ENCODE data around the gene G6PC2.
"Not testable (repeated sequence)": the region's sequence is repeated elsewhere in the genome, so short reads cannot be mapped to it uniquely, and the experiment has no call there.

Gene G6PC2

GRCh38 chr2:168901003-168901402, at the start of gene G6PC2:
TSS of gene G6PC2 (plus strand) at chr2:168901291. CDS start at chr2:168901332, 41 bp downstream.
- DNase-seq = no peak

DNA sequence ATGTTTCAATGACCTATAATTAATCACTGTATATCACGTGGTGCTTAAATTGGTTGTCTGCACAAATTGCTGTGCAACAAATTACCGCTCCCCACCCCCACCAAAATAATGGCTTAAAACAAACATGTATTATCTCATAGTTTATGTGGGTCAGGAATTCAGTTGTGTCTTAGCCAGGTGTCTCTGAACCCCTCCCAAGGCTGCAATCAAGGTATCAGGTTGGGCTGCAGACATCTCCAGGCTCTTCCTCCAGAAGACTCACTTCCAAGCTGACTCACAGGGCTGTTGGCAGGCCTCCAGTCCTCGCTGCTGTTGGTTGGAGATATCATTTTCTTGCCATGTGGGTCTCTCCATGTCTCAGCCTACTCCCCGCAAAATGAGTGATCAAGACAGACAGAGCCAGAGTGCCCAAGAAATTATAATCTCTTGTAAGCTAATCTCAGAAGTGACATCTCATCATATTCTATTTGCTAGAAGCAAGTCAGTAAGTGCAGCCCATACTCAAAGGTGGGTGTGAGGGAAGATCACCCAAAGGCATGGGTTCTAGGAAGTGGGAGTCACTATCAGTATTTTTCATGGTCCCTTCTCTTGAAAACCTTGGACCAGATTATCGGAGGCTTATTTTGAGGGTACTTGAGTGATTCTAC, 49.3 kb upstream of the G6PC2 start:
- DNase-seq = peak; percentile 7 to 12

DNA sequence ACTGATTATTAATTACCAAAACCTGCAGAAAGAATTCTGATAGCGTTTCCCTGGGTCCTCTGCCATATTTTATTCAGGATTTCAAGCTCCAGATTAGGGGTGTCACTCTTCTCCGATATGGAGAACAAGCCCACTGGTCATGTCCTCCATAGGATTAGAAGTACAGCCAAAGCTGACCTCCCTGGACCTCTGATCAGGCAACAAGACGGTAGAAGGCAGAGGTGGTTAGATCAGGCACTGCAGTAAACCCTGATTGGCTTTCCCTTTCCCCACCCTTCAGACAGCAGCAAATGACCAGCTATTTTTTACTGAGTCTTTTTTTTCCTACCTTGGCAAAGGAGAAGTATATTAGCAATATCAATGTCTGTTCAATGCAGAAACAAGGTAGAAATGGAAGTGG, 48.6 kb upstream of the G6PC2 start:
- DNase-seq = no peak

GRCh38 chr2:168853471-168853870, 47.6 kb upstream of the G6PC2 start:
- no peak for DNase-seq

DNA sequence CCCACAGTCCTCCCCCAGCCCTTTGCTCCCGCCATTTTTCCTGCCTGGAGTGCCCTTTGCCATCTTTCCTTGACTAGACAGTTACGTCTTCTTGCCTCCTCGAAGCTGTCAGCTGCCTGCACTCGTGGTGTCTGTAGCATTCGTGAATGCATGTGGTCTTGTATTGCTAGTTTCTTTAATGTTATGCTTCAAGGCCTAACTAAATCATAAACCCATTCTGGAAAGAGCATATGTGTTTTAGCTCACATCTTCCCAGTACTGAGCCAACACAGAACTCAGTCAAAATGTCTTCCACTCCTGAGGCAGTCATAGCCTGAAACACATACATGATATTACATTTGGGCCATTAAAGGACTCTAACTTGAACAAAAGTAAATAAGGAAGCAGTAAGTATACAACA, 46.4 kb upstream of the G6PC2 start:
- DNase-seq = no peak

DNA sequence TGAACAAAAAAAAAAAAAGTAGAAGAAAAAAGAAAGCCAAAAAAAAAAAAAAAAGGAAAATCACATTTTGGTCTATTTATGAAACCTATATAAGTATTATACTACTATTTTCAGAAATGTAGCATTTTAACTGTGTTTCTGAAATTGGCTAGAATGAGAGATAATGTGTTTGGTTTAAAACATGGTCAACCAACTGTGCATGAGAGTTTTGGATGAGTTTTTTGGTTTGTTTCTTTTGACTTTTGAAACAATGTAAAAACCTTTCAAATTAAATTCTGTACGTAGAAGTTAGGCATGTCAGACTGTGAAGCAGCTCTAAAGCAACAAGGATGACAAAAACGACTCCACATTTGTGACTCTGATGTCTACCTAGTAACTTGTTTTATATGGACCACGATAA, 45.5 kb upstream of the G6PC2 start:
- DNase-seq = no peak

DNA sequence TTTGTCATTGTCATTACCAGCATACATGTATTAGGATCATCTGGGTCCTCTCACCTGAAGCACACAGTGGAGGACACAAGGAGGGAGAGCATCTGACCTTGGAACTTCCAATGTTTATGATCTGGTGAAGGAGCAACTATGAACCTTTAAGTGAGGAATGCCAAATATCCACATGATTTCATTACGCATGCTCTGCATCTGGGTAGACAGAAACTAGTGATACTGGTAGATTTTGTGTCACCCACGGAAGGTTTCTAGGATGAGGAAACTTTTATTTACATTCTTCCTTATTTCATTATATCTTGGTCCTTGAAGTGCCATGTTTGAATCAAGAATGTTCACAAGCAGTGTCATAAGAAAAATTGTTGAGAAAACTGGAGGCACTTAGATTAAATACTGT, 42.9 kb upstream of the G6PC2 start:
- no peak for DNase-seq

DNA sequence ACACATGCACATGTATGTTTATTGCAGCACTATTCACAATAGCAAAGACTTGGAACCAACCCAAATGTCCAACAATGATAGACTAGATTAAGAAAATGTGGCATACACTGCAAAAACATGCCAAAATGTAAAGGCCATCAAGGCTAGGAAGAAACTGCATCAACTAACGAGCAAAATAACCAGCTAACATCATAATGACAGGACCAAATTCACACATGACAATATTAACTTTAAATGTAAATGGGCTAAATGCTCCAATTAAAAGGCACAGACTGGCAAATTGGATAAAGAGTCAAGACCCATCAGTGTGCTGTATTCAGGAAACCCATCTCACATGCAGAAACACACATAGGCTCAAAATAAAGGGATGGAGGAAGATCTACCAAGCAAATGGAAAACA, 33.9 kb upstream of the G6PC2 start:
- not testable (repeated sequence) for DNase-seq

- DNase-seq = not testable (repeated sequence)
These were observed 30.7 kb upstream of the G6PC2 start for GRCh38 chr2:168870369-168870768.

- DNase-seq = not testable (repeated sequence)
These were observed 30.3 kb upstream of the G6PC2 start for GRCh38 chr2:168870824-168871223.

- DNase-seq = no peak
These were observed 26.6 kb upstream of the G6PC2 start for GRCh38 chr2:168874368-168875054.

DNA sequence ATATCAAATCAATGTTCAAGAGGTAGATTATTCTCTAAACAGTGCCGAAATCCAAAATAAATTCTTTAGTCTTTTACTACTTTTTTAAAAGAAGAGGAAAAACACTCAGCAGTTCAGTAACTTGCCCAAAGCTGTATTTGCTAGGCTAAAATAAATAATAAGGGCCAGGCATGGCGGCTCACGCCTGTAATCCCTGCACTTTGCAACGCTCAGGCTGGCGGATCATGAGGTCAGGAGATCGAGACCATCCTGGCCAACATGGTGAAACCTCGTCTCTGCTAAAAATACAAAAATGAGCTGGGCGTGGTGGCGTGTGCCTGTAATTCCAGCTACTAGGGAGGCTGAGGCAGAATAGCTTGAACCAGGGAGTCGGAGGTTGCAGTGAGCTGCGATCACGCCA, 18.9 kb upstream of the G6PC2 start:
- DNase-seq = not testable (repeated sequence)

DNA sequence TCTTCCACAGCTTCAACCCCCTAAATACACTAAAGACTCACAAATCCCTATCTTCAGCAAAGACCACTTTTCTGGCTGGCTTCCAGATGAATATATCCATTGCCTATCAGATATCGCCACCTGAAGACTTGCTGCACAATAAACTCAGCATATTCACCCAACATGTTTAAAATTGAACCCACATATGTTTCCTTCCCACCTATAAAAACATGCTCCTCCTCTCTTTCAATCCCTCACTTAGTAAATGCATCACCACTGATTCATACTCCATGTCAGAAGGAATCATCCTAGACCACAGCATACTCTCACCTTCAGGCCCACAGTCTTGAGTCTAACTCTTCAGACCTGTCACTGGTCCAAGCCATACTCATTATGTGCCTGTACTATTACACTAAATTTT, 16.1 kb upstream of the G6PC2 start:
- no peak for DNase-seq

GRCh38 chr2:168889635-168890005, 11.5 kb upstream of the G6PC2 start:
- no peak for DNase-seq

GRCh38 chr2:168890006-168890782, 10.9 kb upstream of the G6PC2 start, which contains the start of gene SPC25:
TSS of gene SPC25 (minus strand) at chr2:168890430. CDS start at chr2:168889519, 911 bp downstream.
- peak; percentile 81 to 93 for DNase-seq

DNA sequence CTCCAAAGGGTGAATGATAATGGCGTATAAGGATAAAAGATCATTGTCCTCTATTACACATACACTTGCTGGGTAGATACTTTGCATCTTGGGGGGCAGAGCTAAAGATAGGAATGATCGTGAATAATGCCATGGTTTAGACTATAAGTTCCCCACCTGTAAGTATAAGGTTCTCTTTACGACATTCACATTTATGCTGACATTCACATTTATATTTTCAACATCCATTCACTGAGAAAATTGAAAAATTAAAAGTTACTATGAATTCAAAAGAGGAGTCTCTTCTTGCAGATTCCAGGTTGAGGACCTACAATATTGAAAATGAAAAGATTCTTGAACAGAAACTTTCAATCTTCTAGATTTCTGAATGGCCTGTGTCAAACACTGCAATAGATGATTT, 8.8 kb upstream of the G6PC2 start:
- no peak for DNase-seq

GRCh38 chr2:168894101-168894500, 7.0 kb upstream of the G6PC2 start:
- no peak for DNase-seq

DNA sequence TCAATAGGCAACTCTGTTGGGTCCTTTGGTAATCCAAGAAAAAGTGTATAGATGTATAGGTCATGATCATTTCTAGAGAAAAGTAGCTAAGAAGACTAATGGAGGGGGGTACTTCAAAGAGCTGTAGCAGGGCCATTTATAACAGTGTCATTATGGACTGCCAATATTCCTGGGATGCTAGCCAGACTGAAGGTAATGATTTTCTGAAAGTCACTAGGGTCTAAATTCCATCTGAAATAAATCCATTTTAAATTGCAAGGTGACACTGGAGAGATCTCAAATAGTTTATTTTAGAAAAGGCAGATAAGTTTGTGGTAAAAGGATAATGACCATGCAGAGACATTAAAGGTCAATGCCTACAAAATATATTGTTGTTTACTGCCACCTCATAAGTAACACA, 6.4 kb upstream of the G6PC2 start:
- no peak for DNase-seq

DNA sequence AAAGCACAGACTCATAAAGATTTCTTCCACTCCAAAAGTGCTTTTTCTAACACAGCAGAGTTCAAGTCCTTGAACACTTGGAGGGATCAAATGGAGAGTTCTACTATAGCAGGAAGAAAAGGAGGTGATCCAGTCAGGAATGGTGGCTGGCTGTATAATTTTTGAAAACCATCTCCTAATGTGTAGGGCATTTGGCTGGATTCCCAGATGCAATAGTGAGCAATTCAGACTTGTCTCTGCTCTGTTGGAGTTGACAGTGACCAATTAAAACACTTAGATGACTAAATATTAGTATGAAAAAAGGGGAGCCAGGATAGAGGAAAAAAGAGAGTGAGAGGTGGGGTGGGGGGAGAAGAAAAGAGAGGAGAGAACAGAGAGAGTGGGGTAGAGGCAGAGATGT, 5.3 kb upstream of the G6PC2 start:
- no peak for DNase-seq

DNA sequence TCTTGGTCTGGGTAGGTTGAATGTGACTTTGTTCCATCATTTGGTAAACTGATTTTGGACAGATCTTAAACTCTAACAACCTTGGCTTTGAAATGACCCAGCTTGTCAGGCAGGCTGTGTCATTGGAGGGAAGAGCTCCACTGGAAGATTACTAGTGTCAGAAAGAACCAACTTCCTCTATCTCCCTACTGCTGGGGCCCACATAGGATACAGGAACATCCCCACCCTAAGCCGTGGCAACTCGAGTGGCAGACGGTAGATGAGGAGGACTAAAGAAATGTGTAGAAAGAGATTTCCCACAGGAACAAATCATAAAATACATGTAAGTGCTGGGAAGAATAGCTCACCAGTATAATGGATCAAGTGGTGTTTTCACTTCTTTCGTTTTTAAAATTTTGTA, 4.3 kb upstream of the G6PC2 start:
- DNase-seq = no peak

DNA sequence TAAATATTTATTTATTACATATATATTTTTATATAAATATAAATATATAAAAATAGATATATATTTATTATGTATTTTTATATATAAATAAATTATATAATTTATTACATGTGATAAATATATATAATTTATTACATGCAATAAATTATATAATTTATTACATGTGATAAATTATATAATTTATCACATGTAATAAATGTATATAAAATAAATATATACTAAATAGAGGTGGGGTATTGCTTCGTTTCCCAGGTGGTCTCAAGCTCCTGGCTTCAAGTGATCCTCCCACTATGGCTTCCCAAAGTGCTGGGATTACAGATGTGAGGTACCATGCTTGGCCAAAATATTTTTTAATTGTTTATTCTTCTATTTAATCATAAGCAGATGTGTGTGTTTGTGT, 3.6 kb upstream of the G6PC2 start:
- DNase-seq = no peak

- no peak for DNase-seq
These were observed 2.8 kb downstream of the G6PC2 start for GRCh38 chr2:168903888-168904287.

GRCh38 chr2:168904358-168904757, 3.3 kb downstream of the G6PC2 start:
- no peak for DNase-seq

All from SW 1271 (cell line).